OCI-LY7 (cell line): ENCODE measurements around the gene LAYN. TPM values are rescaled to one million over a fixed set of nuclear protein-coding genes. Genes with fewer than 3 reads are reported as not detected.

ENCODE experiments used
- BruUV-seq: library from RNA; stranded (reverse); fragments of 400-500 nt; replicated peaks from 2 replicates; lab custom pipeline; 2021; lab: Mats Ljungman, UMichigan
- CTCF ChIA-PET: fragments of 300-600 bp; sonication (Branson Sonifier 250); formaldehyde crosslinking; loops from one replicate; lab custom pipeline; 2022; ENCODE audit warnings: antibody characterized with exemption; ENCODE audit not compliant: unreplicated experiment; lab: Charles Lee
- POLR2A ChIA-PET: fragments of 300-600 bp; sonication (Branson Sonifier 250); formaldehyde crosslinking; loops from one replicate; lab custom pipeline; 2022; ENCODE audit warnings: antibody characterized with exemption; lab: Charles Lee
- DNase-seq: peaks from one replicate; pipeline ENCODE4 v3.0.0-alpha.2; 2015; ENCODE audit warnings: low spot score
- H2AFZ ChIP-seq: fragments of 200-600 bp; sonication (generic), shearing (Covaris generic); 2 replicates; pipeline ENCODE4 v1.6.1; 2014; ENCODE audit warnings: mild to moderate bottlenecking, antibody characterized with exemption, low read length, moderate library complexity
- H3K27ac ChIP-seq: fragments of 200-600 bp; sonication (generic); 2 replicates; pipeline ENCODE4 v1.5.1; 2014; ENCODE audit warnings: mixed run types, low read depth, mild to moderate bottlenecking, moderate library complexity, low read length, inconsistent platforms; ENCODE audit not compliant: poor library complexity, severe bottlenecking
- H3K36me3 ChIP-seq: fragments of 200-600 bp; sonication (generic); 2 replicates; pipeline ENCODE4 v1.6.1; 2014; ENCODE audit warnings: mild to moderate bottlenecking, antibody characterized with exemption, low read length, moderate library complexity, mixed read lengths; ENCODE audit not compliant: insufficient read depth
- H3K4me1 ChIP-seq: fragments of 200-600 bp; sonication (generic); 2 replicates; pipeline ENCODE4 v1.5.1; 2014; ENCODE audit warnings: mild to moderate bottlenecking, low read length; ENCODE audit not compliant: insufficient read depth, poor library complexity, severe bottlenecking
- H3K4me2 ChIP-seq: fragments of 200-600 bp; sonication (generic); 2 replicates; pipeline ENCODE4 v1.6.1; 2014; ENCODE audit warnings: mild to moderate bottlenecking, low read length
- H3K4me3 ChIP-seq: fragments of 200-600 bp; sonication (generic); 2 replicates; pipeline ENCODE4 v1.5.1; 2014; ENCODE audit warnings: mild to moderate bottlenecking, low read depth, low read length; ENCODE audit not compliant: poor library complexity, severe bottlenecking
- H3K79me2 ChIP-seq: fragments of 200-600 bp; sonication (generic); 2 replicates; pipeline ENCODE4 v1.6.1; 2016; ENCODE audit warnings: low read depth, mild to moderate bottlenecking, low read length, moderate library complexity, mixed read lengths; ENCODE audit not compliant: insufficient read depth
- H3K9me2 ChIP-seq: fragments of 200-600 bp; sonication (generic); 2 replicates; pipeline ENCODE4 v1.6.1; 2016; ENCODE audit warnings: mild to moderate bottlenecking, low read length, mixed read lengths; ENCODE audit not compliant: insufficient read depth
- H3K9me3 ChIP-seq: fragments of 200-600 bp; sonication (generic); 2 replicates; pipeline ENCODE4 v1.6.1; 2014; ENCODE audit warnings: mild to moderate bottlenecking, mixed run types, low read length, mixed read lengths
- H4K20me1 ChIP-seq: fragments of 200-600 bp; sonication (generic); 2 replicates; pipeline ENCODE4 v1.6.1; 2014; ENCODE audit warnings: mild to moderate bottlenecking, antibody characterized with exemption, low read length, moderate library complexity, mixed read lengths; ENCODE audit not compliant: insufficient read depth
- CTCF ChIP-seq: fragments of 200-600 bp; sonication (generic); conservative IDR thresholded peaks from 2 replicates; pipeline ENCODE4 v1.5.1; 2014; ENCODE audit warnings: mild to moderate bottlenecking, antibody characterized with exemption, low read length, moderate library complexity, mixed read lengths
- EZH2phosphoT487 ChIP-seq: fragments of 200-600 bp; sonication (generic); IDR thresholded peaks from 2 replicates; pipeline ENCODE4 v1.6.1; 2018; ENCODE audit warnings: low read depth, borderline replicate concordance, mild to moderate bottlenecking, mixed run types, antibody characterized with exemption, low read length, moderate library complexity, mixed read lengths
- intact Hi-C: fragments of 100-400 bp; cut with micrococcal nuclease; formaldehyde crosslinking; loops from one replicate; pipeline ENCODE4 v1.10.0; 2022; ENCODE audit not compliant: unreplicated experiment
- total RNA-seq, 2 experiments: library from RNA; depleted of rRNA in 1 of 2; stranded (reverse); fragments of >200 nt in 1 of 2; shearing (Covaris generic) in 1 of 2; gene quantifications; 2 replicates each; pipeline ENCODE4 v1.2.3, GENCODE V29; 2014 to 2022

The LAYN gene
- total RNA-seq, 2 experiments from 2014 or later: not detected

- TF ChIP-seq CTCF: no peak
- TF ChIP-seq EZH2phosphoT487: no peak
- no peaks in the 10 kb centered on the region for H3K9me2 ChIP-seq
- H3K9me3 ChIP-seq: no peaks in the 10 kb centered on the region
- CTCF ChIA-PET: no interaction called here
- POLR2A ChIA-PET: interaction anchor here (0.7 kb wide), 1 partner anchor 58 kb away, joined by 3 read pairs; no protein-coding TSS in a partner anchor
- no peak overlapping the region for H3K27ac ChIP-seq
- BruUV-seq: no TSS peak
- intact Hi-C loops: no loop called here
- no peak overlapping the region for H3K4me3 ChIP-seq
- H2AFZ ChIP-seq: no peak overlapping the region
- DNase-seq: no peak
- no peaks in the 10 kb centered on the region for H3K36me3 ChIP-seq
- H3K4me2 ChIP-seq: no peak overlapping the region
- no peaks in the 10 kb centered on the region for H3K4me1 ChIP-seq
- no peaks in the 10 kb centered on the region; the same call in 1 of the 2 replicates for H4K20me1 ChIP-seq
- no peaks in the 10 kb centered on the region for H3K79me2 ChIP-seq
These were observed 18.1 kb upstream of the LAYN start for GRCh38 chr11:111522426-111522825.

GRCh38 chr11:111523343-111523742, 17.2 kb upstream of the LAYN start:
- no peak overlapping the region for H2AFZ ChIP-seq
- no peak overlapping the region for H3K27ac ChIP-seq
- POLR2A ChIA-PET: interaction anchor here (0.6 kb wide), 2 partner anchors 39 to 1680 kb away, joined by 3 to 4 read pairs; no protein-coding TSS in a partner anchor
- H3K9me2 ChIP-seq: no peaks in the 10 kb centered on the region
- CTCF ChIA-PET: no interaction called here
- no peaks in the 10 kb centered on the region for H3K36me3 ChIP-seq
- no peaks in the 10 kb centered on the region for H3K79me2 ChIP-seq
- BruUV-seq: no TSS peak
- H3K4me3 ChIP-seq: no peak overlapping the region
- H3K4me2 ChIP-seq: no peak overlapping the region
- H4K20me1 ChIP-seq: no peaks in the 10 kb centered on the region; the same call in 1 of the 2 replicates
- DNase-seq: no peak
- H3K4me1 ChIP-seq: no peaks in the 10 kb centered on the region
- H3K9me3 ChIP-seq: no peaks in the 10 kb centered on the region
- intact Hi-C loops: no loop called here
- TF ChIP-seq CTCF: no peak
- no peak for TF ChIP-seq EZH2phosphoT487

- Histone ChIP-seq H3K4me3 (no peak overlapping the region), H3K27ac (no peak overlapping the region), H3K79me2 (no peaks in the 10 kb centered on the region), H3K4me1 (no peaks in the 10 kb centered on the region), H3K4me2 (no peak overlapping the region), H3K36me3 (no peaks in the 10 kb centered on the region), H3K9me3 (no peaks in the 10 kb centered on the region), H3K9me2 (no peaks in the 10 kb centered on the region), H4K20me1 (no peaks in the 10 kb centered on the region), H2AFZ (no peak overlapping the region)
- intact Hi-C loops: no loop called here
- no peak for DNase-seq
- TF ChIP-seq EZH2phosphoT487 (no peak), CTCF (no peak)
- BruUV-seq: no TSS peak
- CTCF ChIA-PET: no interaction called here
- POLR2A ChIA-PET: no interaction called here
These were observed 16.5 kb upstream of the LAYN start for GRCh38 chr11:111524056-111524455.
